IPS-18a (cell line): ENCODE results near the gene LHX8.

Source experiments
- H3K27ac ChIP-seq: one replicate; pipeline ENCODE4 v1.5.1; 2013; ENCODE audit warnings: low read length
- H3K27me3 ChIP-seq: one replicate; pipeline ENCODE4 v1.6.1; 2013; ENCODE audit warnings: mild to moderate bottlenecking, low read length; ENCODE audit not compliant: control insufficient read depth, insufficient read depth
- H3K36me3 ChIP-seq: one replicate; pipeline ENCODE4 v1.6.1; 2013; ENCODE audit warnings: low read depth, low read length; ENCODE audit not compliant: control insufficient read depth
- H3K4me1 ChIP-seq: one replicate; pipeline ENCODE4 v1.6.1; 2013; ENCODE audit warnings: low read depth, low read length; ENCODE audit not compliant: control insufficient read depth
- H3K4me3 ChIP-seq: one replicate; pipeline ENCODE4 v1.5.1; 2013; ENCODE audit warnings: low read length
- H3K9ac ChIP-seq: one replicate; pipeline ENCODE4 v1.6.1; 2013; ENCODE audit warnings: mild to moderate bottlenecking, low read length, moderate library complexity
- H3K9me3 ChIP-seq: one replicate; pipeline ENCODE4 v1.6.1; 2013; ENCODE audit warnings: low read depth, low read length; ENCODE audit not compliant: control insufficient read depth

LHX8 gene

GRCh38 chr1:75134647-75135572, 722 bp downstream of the LHX8 start:
- H3K4me1 ChIP-seq = peaks cover 48% of the 10 kb centered on the region
- H3K9me3 ChIP-seq = no peaks in the 10 kb centered on the region
- no peak overlapping the region for H3K27ac ChIP-seq
- peak overlapping the region; percentile 81 for H3K4me3 ChIP-seq
- peak overlapping the region; percentile 42 for H3K9ac ChIP-seq
- H3K27me3 ChIP-seq = peaks cover 100% of the 10 kb centered on the region
- H3K36me3 ChIP-seq = no peaks in the 10 kb centered on the region

DNA sequence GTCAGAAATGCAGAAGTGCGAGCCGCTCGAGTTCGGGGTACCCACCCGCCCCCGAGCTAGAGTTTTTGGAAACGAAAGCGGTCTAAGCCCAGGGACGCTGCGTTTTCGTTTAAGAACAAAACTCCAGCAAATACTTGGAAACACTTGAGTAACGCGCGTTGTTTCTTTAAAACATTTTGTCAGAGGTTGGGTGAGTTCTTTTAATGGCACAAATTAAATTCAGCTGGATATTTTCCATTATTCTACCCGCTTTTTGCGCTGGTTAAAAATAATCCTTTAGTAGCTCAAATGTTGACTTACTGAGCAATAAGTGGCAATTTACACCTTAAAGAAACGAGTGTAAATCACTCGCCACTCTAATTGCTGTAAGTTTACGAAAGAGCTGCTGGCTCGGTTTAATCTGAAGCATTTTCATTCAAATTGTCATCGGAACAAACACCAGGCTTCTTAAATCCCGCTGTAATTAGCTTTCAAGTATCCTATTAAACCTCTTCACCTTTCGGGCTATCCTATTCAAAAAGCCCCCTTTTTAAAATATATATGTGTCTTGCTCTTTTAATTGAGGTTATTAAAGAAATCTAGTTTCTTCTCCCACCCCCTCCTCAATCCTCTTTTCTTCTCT, 1.5 kb downstream of the LHX8 start:
- no peaks in the 10 kb centered on the region for H3K9me3 ChIP-seq
- peak overlapping the region; percentile 81 for H3K4me3 ChIP-seq
- peaks cover 48% of the 10 kb centered on the region for H3K4me1 ChIP-seq
- peak overlapping the region; percentile 42 for H3K9ac ChIP-seq
- H3K27me3 ChIP-seq = peaks cover 96% of the 10 kb centered on the region
- no peak overlapping the region for H3K27ac ChIP-seq
- H3K36me3 ChIP-seq = no peaks in the 10 kb centered on the region

GRCh38 chr1:75136195-75136815, 2.1 kb downstream of the LHX8 start:
- peaks cover 89% of the 10 kb centered on the region for H3K27me3 ChIP-seq
- H3K9me3 ChIP-seq = no peaks in the 10 kb centered on the region
- no peak overlapping the region for H3K27ac ChIP-seq
- no peak overlapping the region for H3K9ac ChIP-seq
- H3K36me3 ChIP-seq = no peaks in the 10 kb centered on the region
- H3K4me3 ChIP-seq = peak overlapping the region; percentile 81
- H3K4me1 ChIP-seq = peaks cover 50% of the 10 kb centered on the region

- H3K9ac ChIP-seq = no peak overlapping the region
- peaks cover 82% of the 10 kb centered on the region for H3K27me3 ChIP-seq
- H3K4me3 ChIP-seq = peak overlapping the region; percentile 81
- H3K4me1 ChIP-seq = peaks cover 44% of the 10 kb centered on the region
- H3K27ac ChIP-seq = no peak overlapping the region
- H3K9me3 ChIP-seq = no peaks in the 10 kb centered on the region
- H3K36me3 ChIP-seq = no peaks in the 10 kb centered on the region
Measured at GRCh38 chr1:75136921-75137641, 2.9 kb downstream of the LHX8 start.

- H3K4me1 ChIP-seq = no peaks in the 10 kb centered on the region
- no peaks in the 10 kb centered on the region for H3K27me3 ChIP-seq
- H3K36me3 ChIP-seq = no peaks in the 10 kb centered on the region
- H3K27ac ChIP-seq = no peak overlapping the region
- H3K4me3 ChIP-seq = no peak overlapping the region
- H3K9ac ChIP-seq = no peak overlapping the region
- no peaks in the 10 kb centered on the region for H3K9me3 ChIP-seq
Measured at GRCh38 chr1:75152092-75152491, 17.9 kb downstream of the LHX8 start.

GRCh38 chr1:75159154-75159553, 25.0 kb downstream of the LHX8 start:
- no peak overlapping the region for H3K9ac ChIP-seq
- no peak overlapping the region for H3K4me3 ChIP-seq
- no peaks in the 10 kb centered on the region for H3K27me3 ChIP-seq
- peaks cover 11% of the 10 kb centered on the region for H3K4me1 ChIP-seq
- H3K9me3 ChIP-seq = no peaks in the 10 kb centered on the region
- no peak overlapping the region for H3K27ac ChIP-seq
- H3K36me3 ChIP-seq = no peaks in the 10 kb centered on the region

DNA sequence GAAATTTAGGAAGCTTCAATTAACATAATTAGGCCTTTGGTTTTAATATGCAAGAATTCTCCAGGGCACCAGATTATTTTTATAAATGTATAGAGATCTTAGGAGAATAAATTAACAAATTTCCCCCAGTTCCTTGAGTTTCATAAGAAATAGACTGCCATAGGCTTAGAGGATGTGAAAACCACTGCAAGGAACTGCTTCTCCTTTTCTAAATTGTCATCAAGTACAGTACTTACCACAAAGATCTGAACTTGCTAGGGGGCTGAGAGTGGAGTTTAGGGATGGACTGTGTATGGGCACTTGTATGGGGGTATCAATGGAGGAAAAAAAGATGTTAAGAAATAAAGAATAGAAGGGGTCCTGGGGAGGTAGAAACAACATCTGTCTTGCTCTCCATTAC, 31.1 kb downstream of the LHX8 start:
- Histone ChIP-seq H3K4me3 (no peak overlapping the region), H3K4me1 (peaks cover 11% of the 10 kb centered on the region), H3K9me3 (no peaks in the 10 kb centered on the region), H3K9ac (no peak overlapping the region), H3K36me3 (no peaks in the 10 kb centered on the region), H3K27me3 (no peaks in the 10 kb centered on the region), H3K27ac (no peak overlapping the region)

DNA sequence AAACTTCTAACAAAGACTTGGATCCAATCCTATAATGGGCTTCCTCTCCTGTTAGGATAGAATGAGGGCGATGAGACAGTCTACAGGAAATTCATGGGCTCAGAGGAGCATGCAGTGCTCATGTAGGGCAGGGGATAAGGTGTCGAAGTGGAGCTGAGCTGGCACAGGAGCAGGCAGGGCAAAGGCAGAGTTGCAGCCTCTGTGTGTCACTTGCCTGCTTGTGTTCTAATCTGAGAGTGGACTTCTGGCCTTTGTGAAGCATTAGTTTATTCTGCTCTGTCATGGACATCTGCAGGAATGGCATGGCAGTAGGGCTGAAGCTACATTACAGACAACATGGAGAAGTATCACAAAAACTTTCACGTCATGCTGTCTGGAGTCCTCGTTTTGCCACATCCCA, 32.6 kb downstream of the LHX8 start:
- Histone ChIP-seq H3K4me1 (peaks cover 11% of the 10 kb centered on the region), H3K36me3 (no peaks in the 10 kb centered on the region), H3K27me3 (no peaks in the 10 kb centered on the region), H3K4me3 (no peak overlapping the region), H3K9ac (no peak overlapping the region), H3K27ac (no peak overlapping the region), H3K9me3 (no peaks in the 10 kb centered on the region)

DNA sequence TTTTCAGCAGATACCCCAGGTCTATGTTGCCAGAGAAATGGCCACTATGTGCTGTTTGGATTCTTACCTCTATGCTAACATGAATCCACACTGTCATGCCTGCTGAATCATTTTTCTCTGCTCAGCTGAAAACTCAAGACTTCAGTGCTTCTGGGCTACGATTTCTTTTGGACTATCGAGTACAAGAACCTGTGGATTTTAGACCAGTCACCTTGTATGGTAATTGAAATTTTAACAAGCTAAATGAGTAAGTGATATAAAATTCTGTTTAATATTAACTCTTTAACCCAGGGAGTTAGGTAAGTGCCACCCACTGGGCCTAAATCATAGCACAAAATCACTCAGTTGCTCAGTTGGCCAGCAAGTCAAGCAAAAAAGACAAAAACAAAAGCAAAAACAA, 35.8 kb downstream of the LHX8 start:
- H3K36me3 ChIP-seq = no peaks in the 10 kb centered on the region
- no peaks in the 10 kb centered on the region for H3K27me3 ChIP-seq
- no peaks in the 10 kb centered on the region for H3K9me3 ChIP-seq
- no peak overlapping the region for H3K9ac ChIP-seq
- H3K27ac ChIP-seq = no peak overlapping the region
- H3K4me1 ChIP-seq = no peaks in the 10 kb centered on the region
- H3K4me3 ChIP-seq = no peak overlapping the region

DNA sequence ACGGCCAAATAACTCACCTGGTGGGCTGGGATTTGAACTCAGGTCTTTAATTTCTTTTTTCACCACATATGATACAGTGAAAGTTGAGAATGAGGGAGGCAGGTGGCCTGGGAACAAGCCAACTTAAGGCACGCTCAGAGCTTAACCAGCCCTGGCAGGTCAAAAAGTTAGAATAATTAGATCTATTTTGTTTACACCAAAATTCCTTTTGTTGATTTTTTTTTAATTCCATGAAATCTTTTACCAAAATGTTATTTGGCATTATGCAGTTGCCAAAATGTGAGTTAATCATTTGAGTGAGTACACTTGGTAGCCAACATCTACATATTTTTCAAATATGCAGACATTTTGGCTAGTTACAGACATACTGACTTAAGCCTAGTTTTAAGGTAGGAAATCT, 36.8 kb downstream of the LHX8 start:
- H3K27me3 ChIP-seq = no peaks in the 10 kb centered on the region
- H3K27ac ChIP-seq = no peak overlapping the region
- no peaks in the 10 kb centered on the region for H3K4me1 ChIP-seq
- H3K36me3 ChIP-seq = no peaks in the 10 kb centered on the region
- no peak overlapping the region for H3K9ac ChIP-seq
- no peak overlapping the region for H3K4me3 ChIP-seq
- H3K9me3 ChIP-seq = no peaks in the 10 kb centered on the region

DNA sequence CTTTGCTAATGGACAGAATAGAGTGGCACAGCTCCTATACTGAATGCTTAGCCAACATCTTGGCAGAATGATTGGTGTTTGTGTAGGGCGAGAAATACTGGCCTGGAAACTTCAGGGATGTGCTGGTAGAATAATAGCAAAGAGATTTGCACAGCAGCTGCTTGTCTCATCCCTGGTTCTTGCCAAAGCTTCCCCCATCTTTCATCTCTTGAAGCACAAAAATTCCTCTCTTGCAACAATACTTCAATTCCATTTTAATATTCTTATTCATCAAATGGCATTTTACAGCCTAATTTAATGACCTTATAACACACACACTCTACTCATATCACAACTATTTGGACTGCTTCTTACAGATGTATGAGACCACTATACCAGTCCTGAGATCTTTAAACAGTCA, 37.7 kb downstream of the LHX8 start:
- H3K36me3 ChIP-seq = no peaks in the 10 kb centered on the region
- no peaks in the 10 kb centered on the region for H3K9me3 ChIP-seq
- no peak overlapping the region for H3K9ac ChIP-seq
- H3K4me3 ChIP-seq = no peak overlapping the region
- H3K27me3 ChIP-seq = no peaks in the 10 kb centered on the region
- H3K27ac ChIP-seq = no peak overlapping the region
- no peaks in the 10 kb centered on the region for H3K4me1 ChIP-seq
